HG03196 (cell line): ENCODE results near the gene ATXN2.

ENCODE experiments used
- ATAC-seq: cut with Tn5 transposase; IDR thresholded peaks from one replicate; pipeline ENCODE4 v1.9.1; 2021; ENCODE audit not compliant: unreplicated experiment

ATXN2 gene

GRCh38 chr12:111440152-111440551 is 159.0 kb downstream of the ATXN2 start:
- no peak for ATAC-seq

- no peak for ATAC-seq
Observed at GRCh38 chr12:111439657-111440151, 159.4 kb downstream of the ATXN2 start.

DNA sequence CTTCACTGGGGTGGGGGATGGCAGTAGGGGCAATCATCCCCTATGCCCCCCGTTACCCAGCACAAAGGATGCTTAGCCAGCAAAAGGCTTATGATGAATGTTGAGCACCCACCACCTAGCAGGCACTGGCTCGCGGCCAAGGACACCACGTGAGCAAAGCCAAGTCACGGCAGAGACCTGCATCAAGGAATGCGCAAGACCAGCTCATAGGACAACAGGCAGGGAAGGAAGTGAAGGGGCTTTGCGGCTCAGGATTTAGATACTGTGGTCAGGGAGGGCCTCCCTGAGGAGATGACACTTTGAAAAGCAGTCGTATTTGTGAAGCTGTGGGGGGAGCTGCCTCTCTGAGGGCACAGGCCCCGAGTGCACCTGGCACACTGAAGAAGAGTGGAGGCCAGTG is 160.6 kb downstream of the ATXN2 start:
- ATAC-seq = no peak

DNA sequence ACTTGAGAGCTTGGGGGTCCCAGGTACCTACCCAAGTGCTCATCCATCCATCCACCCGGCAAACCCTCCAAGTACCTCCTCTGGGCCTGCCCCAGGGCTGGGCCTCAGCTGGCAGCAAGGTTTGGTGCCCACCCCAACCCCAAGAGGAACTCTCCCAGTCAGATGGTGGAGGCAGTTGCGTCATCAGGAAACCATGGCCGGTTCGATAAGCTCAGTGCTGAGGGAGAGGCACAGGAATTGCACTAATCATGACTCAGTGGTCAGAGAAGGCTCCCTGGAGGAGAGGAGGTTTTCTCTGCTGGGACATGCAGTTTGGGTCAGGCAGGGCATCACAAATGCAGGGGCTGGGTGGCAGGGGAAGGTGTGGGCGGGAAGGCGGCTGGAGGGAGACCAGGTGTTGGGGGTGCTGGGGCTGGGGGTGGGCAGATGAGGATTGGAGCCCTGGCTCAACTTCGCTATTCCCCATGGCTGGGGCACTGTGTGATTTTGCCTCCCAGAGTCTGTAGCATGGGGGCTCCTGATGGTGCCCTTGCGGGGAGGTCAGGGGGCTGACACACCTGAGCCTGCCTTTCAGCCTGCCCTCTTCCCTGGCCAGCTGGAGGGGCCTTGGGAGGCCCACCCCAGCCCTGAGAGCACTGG is 161.2 kb downstream of the ATXN2 start:
- no peak for ATAC-seq

DNA sequence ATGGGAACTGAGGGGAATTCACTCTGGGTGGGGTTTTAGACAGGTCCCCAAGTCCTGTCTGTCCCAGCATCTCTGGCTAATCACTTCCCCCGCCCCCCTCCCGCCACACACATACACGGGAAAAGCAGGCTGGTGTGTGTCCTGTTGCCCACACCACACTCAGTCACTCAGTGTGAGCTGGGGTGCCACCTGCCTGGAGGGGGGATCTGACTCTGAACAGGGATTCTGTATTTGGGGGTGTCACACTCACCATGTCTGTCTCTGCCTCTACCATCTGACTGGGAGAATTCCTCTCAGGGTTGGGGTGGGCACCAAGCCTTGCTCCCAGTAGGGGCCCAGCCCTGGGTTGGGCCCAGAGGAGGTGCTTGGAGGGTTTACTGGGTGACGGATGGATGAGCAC is 162.3 kb downstream of the ATXN2 start:
- ATAC-seq = no peak

DNA sequence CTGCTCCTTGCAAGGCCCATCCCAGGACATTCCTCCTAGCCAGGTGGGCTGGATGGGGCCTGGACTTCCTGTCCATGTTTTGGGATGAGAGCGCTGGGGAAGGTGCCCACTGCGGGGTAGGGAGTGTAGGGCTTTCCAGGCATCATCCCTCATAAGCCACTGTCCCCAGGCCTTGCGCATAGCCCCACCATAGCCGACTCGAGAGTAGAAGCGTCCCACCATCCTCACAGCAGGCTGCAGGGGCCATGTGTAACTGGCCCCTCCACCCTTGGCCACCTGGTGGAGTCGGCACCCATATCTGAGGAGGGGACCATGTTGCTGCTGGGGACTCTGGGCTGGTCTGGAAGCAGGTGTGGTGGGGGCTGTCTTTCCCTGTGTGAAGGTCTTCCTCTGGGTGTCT is 162.8 kb downstream of the ATXN2 start:
- ATAC-seq = no peak

DNA sequence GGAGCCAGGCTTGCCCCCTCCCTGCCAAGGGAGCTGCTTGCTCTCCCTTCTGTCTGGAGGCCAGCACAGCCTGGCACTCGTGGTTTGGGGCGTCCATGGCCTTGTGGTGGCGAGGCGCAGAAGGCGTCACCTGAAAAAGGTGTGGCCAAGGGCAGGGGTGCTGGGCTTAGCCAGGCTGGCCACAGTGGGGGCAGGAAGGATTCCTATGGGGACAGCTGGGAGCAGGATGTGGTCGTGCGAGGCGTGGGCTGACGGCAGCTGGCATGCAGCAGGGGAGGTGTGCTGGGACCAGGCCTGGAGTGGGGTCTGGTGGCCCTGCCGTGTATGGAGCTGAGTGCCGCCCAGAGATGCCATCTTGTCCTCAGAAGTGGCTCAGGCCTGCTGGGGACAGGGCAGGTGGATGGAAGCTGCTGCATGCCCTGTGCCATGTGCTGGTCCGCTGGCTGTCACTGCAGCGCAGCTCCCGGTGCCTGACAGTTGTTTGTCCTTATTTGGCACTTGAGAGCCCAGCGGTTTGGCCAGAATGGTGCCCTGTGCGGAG is 163.4 kb downstream of the ATXN2 start:
- no peak for ATAC-seq

DNA sequence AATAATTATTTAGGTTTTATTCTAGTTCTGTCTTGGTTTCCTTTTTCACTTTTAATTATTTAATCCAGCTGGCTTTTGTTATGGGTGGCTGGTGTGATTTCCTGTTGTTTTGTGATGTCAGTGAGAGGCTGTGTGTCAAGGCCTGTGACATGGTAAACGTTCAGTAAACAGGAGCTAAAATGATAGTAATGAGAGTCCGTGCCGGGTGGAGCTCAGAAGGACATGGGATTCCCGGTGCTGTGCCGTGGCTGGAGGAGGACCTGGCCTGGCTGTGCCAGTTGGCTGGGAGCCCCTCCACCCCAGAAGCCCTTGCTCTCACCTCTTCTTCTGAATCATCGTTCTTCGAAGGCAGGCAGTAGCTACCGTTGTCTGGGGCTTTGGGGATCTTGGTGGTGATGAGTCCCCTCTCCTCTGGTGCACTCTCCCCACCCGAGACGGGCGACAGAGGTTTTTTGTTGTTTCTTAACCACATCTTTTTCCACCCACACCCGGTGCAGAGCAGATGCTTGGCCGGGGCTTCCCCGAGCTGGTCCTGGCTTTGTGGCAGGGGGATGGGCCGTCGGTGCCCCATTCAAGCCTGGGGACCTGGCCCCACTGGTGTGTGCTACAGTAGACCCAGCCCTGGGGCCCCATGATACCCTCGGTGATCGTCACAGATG is 164.3 kb downstream of the ATXN2 start:
- ATAC-seq = peak; percentile 68

DNA sequence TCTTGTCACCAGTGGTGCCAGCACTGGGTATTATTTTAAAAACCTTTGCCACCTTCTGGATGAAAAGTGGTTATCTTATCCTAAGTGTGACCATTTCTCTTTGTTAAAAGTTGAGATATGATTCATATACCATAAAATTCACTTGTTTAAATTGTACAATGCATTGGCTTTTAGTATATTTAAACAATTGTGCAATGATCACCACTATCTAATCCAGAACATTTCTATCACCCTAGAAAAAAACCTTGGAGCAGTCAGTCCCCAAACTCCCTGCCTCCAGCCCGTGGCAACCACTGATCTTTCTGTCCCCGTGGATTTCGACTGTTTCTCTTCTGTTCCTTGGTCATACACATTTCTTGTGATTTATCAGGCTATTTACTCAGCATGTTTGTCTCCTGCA is 165.1 kb downstream of the ATXN2 start:
- no peak for ATAC-seq

- no peak for ATAC-seq
Observed at GRCh38 chr12:111431772-111432171, 167.3 kb downstream of the ATXN2 start.

GRCh38 chr12:111430433-111431353 is 168.4 kb downstream of the ATXN2 start:
- ATAC-seq = no peak

- no peak for ATAC-seq
Observed at GRCh38 chr12:111429828-111430432, 169.2 kb downstream of the ATXN2 start.

- no peak for ATAC-seq
Observed at GRCh38 chr12:111428728-111429175, 170.4 kb downstream of the ATXN2 start.

GRCh38 chr12:111428081-111428727 is 170.9 kb downstream of the ATXN2 start:
- no peak for ATAC-seq

- no peak for ATAC-seq
Observed at GRCh38 chr12:111427417-111428074, 171.6 kb downstream of the ATXN2 start.

DNA sequence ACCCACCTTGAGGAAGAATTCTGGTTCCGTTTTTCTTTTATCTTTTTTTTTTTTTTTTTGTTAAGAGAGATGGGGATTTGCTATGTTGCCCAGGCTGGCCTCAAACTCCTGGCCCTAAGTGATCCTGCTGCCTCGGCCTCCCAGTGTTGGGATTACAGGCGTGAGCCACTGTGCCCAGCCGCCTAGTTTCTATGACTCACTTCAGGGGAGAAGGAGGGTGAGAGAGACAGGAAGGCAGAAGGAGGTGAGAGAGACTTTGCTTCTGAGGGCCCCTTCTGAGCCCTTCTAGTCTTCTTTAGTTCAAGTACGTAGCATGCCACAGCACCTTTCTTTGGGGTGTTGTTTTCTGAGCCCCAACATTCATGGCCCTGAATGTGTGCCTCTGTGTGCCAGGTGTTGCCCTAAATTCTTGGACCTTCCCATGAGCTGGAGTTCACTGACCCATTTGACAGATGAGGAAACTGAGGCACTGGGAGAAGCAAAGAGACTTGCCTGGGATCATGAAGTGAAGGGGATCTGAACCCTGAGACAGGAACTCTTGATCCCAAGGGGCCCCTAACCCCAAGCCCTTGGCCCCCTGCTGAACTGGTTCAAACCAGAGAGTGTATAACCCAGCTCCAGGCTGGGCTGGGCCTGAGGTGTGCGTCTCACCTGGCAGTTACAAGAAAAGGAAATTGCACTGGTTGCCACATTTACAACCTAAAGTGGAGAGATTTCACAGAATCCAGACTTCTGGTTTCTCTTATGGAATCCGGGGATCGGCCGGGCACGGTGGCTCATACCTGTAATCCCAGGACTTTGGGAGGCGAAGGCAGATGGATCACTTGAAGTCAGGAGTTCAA is 172.6 kb downstream of the ATXN2 start:
- ATAC-seq = no peak

- no peak for ATAC-seq
Observed at GRCh38 chr12:111425655-111426054, 173.5 kb downstream of the ATXN2 start.

DNA sequence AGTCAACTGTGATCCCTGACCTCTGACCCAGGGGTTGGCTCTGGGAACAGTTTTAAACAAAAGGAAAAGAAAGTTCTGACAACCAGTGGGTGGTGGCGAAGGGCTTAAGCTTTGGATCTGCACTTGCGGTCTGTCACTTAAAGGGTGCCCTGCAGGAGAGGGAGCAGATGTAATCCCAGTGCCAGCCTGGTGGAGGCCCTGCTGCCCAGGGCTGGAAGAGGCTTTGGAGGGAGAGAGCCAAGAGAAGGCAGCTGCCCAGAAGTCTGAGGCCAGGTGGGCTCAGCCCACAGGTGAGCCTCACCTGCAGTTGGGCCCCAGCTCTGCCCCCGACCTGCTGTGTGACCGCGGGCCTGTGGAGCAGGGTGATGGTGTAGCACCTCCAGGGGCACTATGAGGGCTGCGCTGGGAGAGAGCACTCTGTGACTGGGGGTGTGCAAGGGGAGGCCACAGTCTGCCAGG is 174.3 kb downstream of the ATXN2 start:
- ATAC-seq = no peak
